T-helper 2 cell treated with Interferon-gamma antibody and Interleukin-4, amounts not matched to agents 5 μg/mL and 100 μg/mL, for 36 hours (primary cell): ENCODE measurements around the gene THPO.

Source experiments
- DNase-seq: peaks from one replicate; pipeline ENCODE4 v3.0.0; 2021; ENCODE audit warnings: low spot score
- H3K27ac Mint-ChIP-seq: one replicate; pipeline ENCODE4 v1.8.0; 2021; ENCODE audit warnings: mild to moderate bottlenecking, mixed read lengths
- H3K27me3 Mint-ChIP-seq: one replicate; pipeline ENCODE4 v1.8.0; 2021; ENCODE audit warnings: low read depth, mixed read lengths
- H3K36me3 Mint-ChIP-seq: one replicate; pipeline ENCODE4 v1.8.0; 2021; ENCODE audit warnings: low read depth, mixed read lengths
- H3K4me1 Mint-ChIP-seq: one replicate; pipeline ENCODE4 v1.8.0; 2021; ENCODE audit warnings: low read depth, mixed read lengths
- H3K4me3 Mint-ChIP-seq: one replicate; pipeline ENCODE4 v1.8.0; 2022; ENCODE audit warnings: mild to moderate bottlenecking, moderate library complexity, mixed read lengths
- H3K9me3 Mint-ChIP-seq: one replicate; pipeline ENCODE4 v1.8.0; 2021; ENCODE audit warnings: mixed read lengths

The THPO gene

DNA sequence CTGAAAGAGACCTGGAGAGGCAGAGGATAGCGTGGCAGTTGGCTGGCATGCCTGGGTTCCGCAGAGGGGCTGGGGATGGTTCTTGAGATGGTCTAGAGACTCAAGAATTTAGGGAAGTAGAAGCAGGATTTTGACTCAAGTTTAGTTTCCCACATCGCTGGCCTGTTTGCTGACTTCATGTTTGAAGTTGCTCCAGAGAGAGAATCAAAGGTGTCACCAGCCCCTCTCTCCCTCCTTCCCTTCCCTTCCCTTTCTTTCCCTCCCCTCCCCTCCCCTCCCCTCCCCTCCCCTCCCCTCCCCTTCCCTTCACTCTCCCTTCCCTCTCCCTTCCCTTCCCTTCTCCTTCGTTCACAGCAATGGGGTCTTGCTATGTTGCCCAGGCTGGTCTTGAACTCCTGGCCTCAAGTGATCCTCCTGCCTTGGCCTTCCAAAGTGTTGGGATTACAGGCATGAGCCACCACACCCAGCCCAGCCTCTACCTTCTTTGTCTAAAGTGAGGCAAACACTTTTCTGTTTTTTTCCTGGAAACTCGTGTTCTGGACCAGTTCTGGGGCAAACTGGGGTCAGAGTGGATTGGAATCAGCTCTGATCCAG lies 12.0 kb upstream of the THPO start:
- DNase-seq, result no peak
- H3K27ac Mint-ChIP-seq, result no peak overlapping the region
- peaks cover 11% of the 10 kb centered on the region for H3K27me3 Mint-ChIP-seq
- no peaks in the 10 kb centered on the region for H3K4me1 Mint-ChIP-seq
- H3K36me3 Mint-ChIP-seq, result no peaks in the 10 kb centered on the region
- no peak overlapping the region for H3K4me3 Mint-ChIP-seq
- H3K9me3 Mint-ChIP-seq, result no peaks in the 10 kb centered on the region

- H3K4me1 Mint-ChIP-seq, result no peaks in the 10 kb centered on the region
- H3K27me3 Mint-ChIP-seq, result peaks cover 11% of the 10 kb centered on the region
- no peaks in the 10 kb centered on the region for H3K36me3 Mint-ChIP-seq
- no peak overlapping the region for H3K27ac Mint-ChIP-seq
- no peaks in the 10 kb centered on the region for H3K9me3 Mint-ChIP-seq
- no peak for DNase-seq
- H3K4me3 Mint-ChIP-seq, result no peak overlapping the region
Observed at GRCh38 chr3:184389384-184389783, 11.4 kb upstream of the THPO start.

- Mint-ChIP-seq H3K27ac (no peak overlapping the region), H3K9me3 (no peaks in the 10 kb centered on the region), H3K27me3 (peaks cover 15% of the 10 kb centered on the region), H3K36me3 (no peaks in the 10 kb centered on the region), H3K4me3 (no peak overlapping the region), H3K4me1 (no peaks in the 10 kb centered on the region)
- no peak for DNase-seq
Observed at GRCh38 chr3:184388936-184389230, 10.9 kb upstream of the THPO start.

DNA sequence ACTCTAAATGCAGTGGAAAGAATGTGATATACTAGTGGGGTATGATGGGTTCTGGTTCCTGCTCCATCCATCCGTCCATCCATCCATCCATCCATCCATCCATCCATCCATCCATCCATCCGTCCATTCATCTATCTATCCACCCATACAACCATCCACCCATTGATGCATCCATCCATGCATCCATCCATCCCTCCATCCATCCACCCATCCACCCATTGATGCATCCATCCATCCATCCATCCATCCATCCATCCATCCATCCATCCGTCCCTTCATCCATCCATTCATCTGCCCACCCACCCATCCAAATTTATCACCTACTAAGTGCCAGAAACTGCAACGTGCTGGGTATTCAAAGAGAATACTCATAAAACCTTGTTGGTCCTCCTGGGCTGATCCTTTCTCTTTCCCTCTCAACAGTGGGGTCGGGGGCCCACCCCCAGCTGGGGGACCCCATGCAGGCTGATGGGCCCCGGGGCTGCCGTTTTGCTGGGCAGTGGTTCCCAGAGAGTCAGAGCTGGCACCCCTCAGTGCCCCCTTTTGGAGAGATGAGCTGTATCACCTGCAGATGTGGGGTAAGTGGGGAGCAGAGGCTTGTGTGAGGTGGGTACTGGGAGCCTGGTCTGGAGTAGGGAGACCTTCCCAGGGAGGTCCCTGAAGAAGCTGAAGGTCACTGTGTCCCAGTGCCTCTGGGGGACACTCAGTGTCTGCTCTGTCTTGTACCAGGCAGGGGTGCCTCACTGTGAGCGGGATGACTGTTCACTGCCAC lies 10.3 kb upstream of the THPO start:
- Mint-ChIP-seq H3K4me3 (no peak overlapping the region), H3K4me1 (no peaks in the 10 kb centered on the region), H3K27me3 (peaks cover 19% of the 10 kb centered on the region), H3K27ac (no peak overlapping the region), H3K9me3 (no peaks in the 10 kb centered on the region), H3K36me3 (no peaks in the 10 kb centered on the region)
- no peak for DNase-seq

DNA sequence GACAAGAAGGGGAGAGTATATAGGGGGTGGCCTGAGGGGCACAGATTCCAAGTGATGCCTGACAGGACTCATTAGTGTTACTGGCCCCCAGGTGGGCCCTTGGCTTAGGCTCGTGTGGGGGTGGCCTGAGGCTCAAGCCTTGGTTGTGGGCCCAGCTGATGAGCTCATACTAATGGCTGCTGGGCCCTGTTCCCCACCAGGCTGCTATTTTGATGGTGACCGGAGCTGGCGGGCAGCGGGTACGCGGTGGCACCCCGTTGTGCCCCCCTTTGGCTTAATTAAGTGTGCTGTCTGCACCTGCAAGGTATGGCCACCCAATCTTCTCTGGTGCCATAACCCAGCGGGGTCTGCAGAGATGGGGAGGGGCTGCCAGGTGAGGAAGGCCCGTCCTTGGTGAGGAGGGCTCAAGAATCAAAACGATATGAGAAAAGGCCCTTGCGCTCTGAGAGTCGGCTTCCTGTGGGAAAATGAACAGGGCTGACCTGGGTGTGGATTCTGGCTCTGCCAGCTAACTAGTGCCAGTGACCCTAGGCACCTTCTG lies 9.2 kb upstream of the THPO start:
- H3K36me3 Mint-ChIP-seq, result no peaks in the 10 kb centered on the region
- no peak overlapping the region for H3K27ac Mint-ChIP-seq
- H3K27me3 Mint-ChIP-seq, result peaks cover 25% of the 10 kb centered on the region
- no peaks in the 10 kb centered on the region for H3K4me1 Mint-ChIP-seq
- no peaks in the 10 kb centered on the region for H3K9me3 Mint-ChIP-seq
- no peak overlapping the region for H3K4me3 Mint-ChIP-seq
- DNase-seq, result no peak

GRCh38 chr3:184386047-184386806 lies 8.2 kb upstream of the THPO start:
- no peaks in the 10 kb centered on the region for H3K4me1 Mint-ChIP-seq
- no peak overlapping the region for H3K4me3 Mint-ChIP-seq
- no peak overlapping the region for H3K27ac Mint-ChIP-seq
- H3K27me3 Mint-ChIP-seq, result peaks cover 33% of the 10 kb centered on the region
- no peaks in the 10 kb centered on the region for H3K36me3 Mint-ChIP-seq
- no peak for DNase-seq
- no peaks in the 10 kb centered on the region for H3K9me3 Mint-ChIP-seq

GRCh38 chr3:184384856-184385422 lies 6.9 kb upstream of the THPO start:
- no peaks in the 10 kb centered on the region for H3K4me1 Mint-ChIP-seq
- no peaks in the 10 kb centered on the region for H3K9me3 Mint-ChIP-seq
- no peak overlapping the region for H3K4me3 Mint-ChIP-seq
- DNase-seq, result no peak
- no peak overlapping the region for H3K27ac Mint-ChIP-seq
- H3K36me3 Mint-ChIP-seq, result no peaks in the 10 kb centered on the region
- peaks cover 29% of the 10 kb centered on the region for H3K27me3 Mint-ChIP-seq

GRCh38 chr3:184384342-184384741 lies 6.3 kb upstream of the THPO start:
- Mint-ChIP-seq H3K4me3 (no peak overlapping the region), H3K36me3 (no peaks in the 10 kb centered on the region), H3K27me3 (peaks cover 31% of the 10 kb centered on the region), H3K9me3 (no peaks in the 10 kb centered on the region), H3K4me1 (no peaks in the 10 kb centered on the region), H3K27ac (no peak overlapping the region)
- no peak for DNase-seq

- Mint-ChIP-seq H3K4me1 (no peaks in the 10 kb centered on the region), H3K27me3 (peaks cover 42% of the 10 kb centered on the region), H3K27ac (no peak overlapping the region), H3K9me3 (no peaks in the 10 kb centered on the region), H3K36me3 (no peaks in the 10 kb centered on the region), H3K4me3 (no peak overlapping the region)
- no peak for DNase-seq
Observed at GRCh38 chr3:184383033-184383740, 5.2 kb upstream of the THPO start.

GRCh38 chr3:184382326-184383032 lies 4.5 kb upstream of the THPO start:
- Mint-ChIP-seq H3K4me1 (no peaks in the 10 kb centered on the region), H3K4me3 (no peak overlapping the region), H3K36me3 (no peaks in the 10 kb centered on the region), H3K27ac (no peak overlapping the region), H3K9me3 (no peaks in the 10 kb centered on the region), H3K27me3 (peaks cover 50% of the 10 kb centered on the region)
- DNase-seq, result no peak

DNA sequence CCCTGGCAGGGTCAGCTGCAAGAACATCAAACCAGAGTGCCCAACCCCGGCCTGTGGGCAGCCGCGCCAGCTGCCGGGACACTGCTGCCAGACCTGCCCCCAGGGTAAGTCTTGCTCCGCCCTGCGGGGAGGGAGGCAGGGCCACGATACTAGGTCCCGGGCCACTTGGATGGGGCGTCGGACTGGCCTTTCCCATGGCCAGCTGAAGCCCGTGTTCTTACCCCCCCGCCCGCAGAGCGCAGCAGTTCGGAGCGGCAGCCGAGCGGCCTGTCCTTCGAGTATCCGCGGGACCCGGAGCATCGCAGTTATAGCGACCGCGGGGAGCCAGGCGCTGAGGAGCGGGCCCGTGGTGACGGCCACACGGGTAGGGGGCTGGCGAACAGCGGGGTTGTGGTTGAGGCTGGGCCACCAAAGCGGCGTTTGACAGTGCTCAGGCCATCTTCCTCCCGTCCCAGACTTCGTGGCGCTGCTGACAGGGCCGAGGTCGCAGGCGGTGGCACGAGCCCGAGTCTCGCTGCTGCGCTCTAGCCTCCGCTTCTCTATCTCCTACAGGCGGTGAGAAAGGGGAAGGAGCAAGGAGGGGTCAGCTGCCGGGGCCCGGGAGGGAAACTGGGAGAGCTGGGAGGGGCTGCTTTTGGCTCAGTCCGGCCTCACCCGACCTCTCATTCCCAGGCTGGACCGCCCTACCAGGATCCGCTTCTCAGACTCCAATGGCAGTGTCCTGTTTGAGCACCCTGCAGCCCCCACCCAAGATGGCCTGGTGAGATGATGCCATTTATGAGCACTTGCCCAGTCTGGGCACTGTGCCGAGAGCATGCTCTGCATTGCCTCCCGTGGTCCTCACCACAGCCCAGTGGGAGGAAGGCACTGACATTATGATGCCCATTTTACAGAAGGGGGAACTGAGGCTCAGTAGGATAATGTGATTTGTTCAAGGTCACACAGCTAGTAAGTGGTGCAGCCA lies 3.5 kb upstream of the THPO start:
- Mint-ChIP-seq H3K4me1 (no peaks in the 10 kb centered on the region), H3K4me3 (no peak overlapping the region), H3K9me3 (no peaks in the 10 kb centered on the region), H3K36me3 (no peaks in the 10 kb centered on the region), H3K27me3 (peaks cover 57% of the 10 kb centered on the region), H3K27ac (no peak overlapping the region)
- DNase-seq, result no peak

DNA sequence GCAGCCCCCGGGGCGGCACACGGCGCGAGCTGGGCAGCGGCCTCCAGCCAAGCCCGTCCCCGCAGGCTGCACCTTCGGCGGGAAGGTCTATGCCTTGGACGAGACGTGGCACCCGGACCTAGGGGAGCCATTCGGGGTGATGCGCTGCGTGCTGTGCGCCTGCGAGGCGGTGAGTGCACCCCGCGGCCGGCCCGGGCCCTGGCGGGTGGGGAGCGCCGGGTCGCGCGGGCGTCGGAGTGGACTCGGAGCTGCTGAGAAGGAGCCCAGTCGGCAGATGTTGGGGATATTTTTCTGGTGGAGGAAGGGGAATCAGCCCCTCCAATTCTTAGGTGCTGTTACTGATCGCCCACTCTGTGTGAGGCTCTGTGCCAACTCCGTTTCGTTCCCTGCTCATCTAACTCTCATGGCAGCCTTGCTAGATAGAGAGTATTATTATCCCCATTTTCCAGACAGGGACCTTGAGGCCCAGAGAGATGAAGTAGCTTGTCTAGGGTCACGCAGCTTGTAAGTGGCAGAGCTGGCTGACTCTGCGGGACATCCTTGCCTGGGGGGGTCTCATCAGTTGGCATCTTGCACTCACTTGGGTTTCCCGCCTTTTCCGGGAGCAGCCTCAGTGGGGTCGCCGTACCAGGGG lies 2.7 kb upstream of the THPO start:
- no peaks in the 10 kb centered on the region for H3K4me1 Mint-ChIP-seq
- H3K27ac Mint-ChIP-seq, result no peak overlapping the region
- no peak for DNase-seq
- peaks cover 58% of the 10 kb centered on the region for H3K27me3 Mint-ChIP-seq
- no peaks in the 10 kb centered on the region for H3K36me3 Mint-ChIP-seq
- H3K4me3 Mint-ChIP-seq, result no peak overlapping the region
- H3K9me3 Mint-ChIP-seq, result no peaks in the 10 kb centered on the region
